Activated CD4-positive, alpha-beta memory T cell treated with anti-CD3 and anti-CD28 coated beads, Interleukin-2, amount 10 ng/mL, durations not matched to agents 7 days and 5 days (primary cell): ENCODE data around the gene TOMM7. TPM values are rescaled to one million over a fixed set of nuclear protein-coding genes. Genes with fewer than 3 reads are reported as not detected.
A peak's percentile ranks its signal among the peaks of the same experiment; 100 is the strongest.

ENCODE experiments used
- CTCF ChIA-PET: fragments of 350-600 bp; sonication (Branson Sonifier 250); formaldehyde crosslinking; loops from one replicate; lab custom pipeline; 2021; ENCODE audit warnings: antibody characterized with exemption, inconsistent platforms; lab: Charles Lee
- POLR2A ChIA-PET: fragments of 350-600 bp; sonication (Branson Sonifier 250); formaldehyde crosslinking; loops from one replicate; lab custom pipeline; 2021; ENCODE audit warnings: antibody characterized with exemption; lab: Charles Lee
- DNase-seq: peaks from one replicate; pipeline ENCODE4 v3.0.0-alpha.2; 2020
- H3K27ac Mint-ChIP-seq: one replicate; pipeline ENCODE4 v1.8.0; 2021; ENCODE audit warnings: mild to moderate bottlenecking, mixed read lengths
- H3K27me3 Mint-ChIP-seq: one replicate; pipeline ENCODE4 v1.8.0; 2021; ENCODE audit warnings: mixed read lengths
- H3K36me3 Mint-ChIP-seq: one replicate; pipeline ENCODE4 v1.8.0; 2021; ENCODE audit warnings: low read depth, mixed read lengths
- H3K4me1 Mint-ChIP-seq: one replicate; pipeline ENCODE4 v1.8.0; 2021; ENCODE audit warnings: mixed read lengths
- H3K4me3 Mint-ChIP-seq: one replicate; pipeline ENCODE4 v1.8.0; 2021; ENCODE audit warnings: mild to moderate bottlenecking, mixed read lengths
- H3K9me3 Mint-ChIP-seq: one replicate; pipeline ENCODE4 v1.8.0; 2021; ENCODE audit warnings: mixed read lengths
- total RNA-seq, 2 experiments: library from RNA; stranded (reverse); gene quantifications; one replicate each; pipeline ENCODE4 v1.2.3, GENCODE V29; 2021

Gene TOMM7
- total RNA-seq: 100 to 1,000 TPM; 279 to 280 TPM

- Mint-ChIP-seq H3K36me3 (peaks cover 20% of the 10 kb centered on the region), H3K27ac (peak within 1 kb of the TSS; percentile 92), H3K4me1 (peaks cover 46% of the 10 kb centered on the region), H3K9me3 (no peaks in the 10 kb centered on the region), H3K4me3 (peak within 1 kb of the TSS; percentile 99), H3K27me3 (peaks cover 21% of the 10 kb centered on the region)
- CTCF ChIA-PET: interaction anchor here (1.2 kb wide), 1 partner anchor 232 kb away, joined by 4 read pairs; no protein-coding TSS in a partner anchor
- DNase-seq: peak; percentile 87
- POLR2A ChIA-PET: interaction anchor here (1.0 to 1.6 kb wide), 3 partner anchors 63 to 259 kb away, joined by 3 to 4 read pairs (median 4); no protein-coding TSS in a partner anchor
These were observed at the start of gene TOMM7 for GRCh38 chr7:22822486-22823141. TOMM7 (minus strand) TSS chr7:22822849; CDS start chr7:22822779, 70 bp downstream.

GRCh38 chr7:22872096-22872807 lies 49.6 kb upstream of the TOMM7 start:
- no peak overlapping the region for H3K4me3 Mint-ChIP-seq
- ChIA-PET POLR2A (interaction anchor here (1.0 kb wide), 1 partner anchor 12 kb away, joined by 4 read pairs; no protein-coding TSS in a partner anchor), CTCF (interaction anchor here (0.9 to 1.8 kb wide), 2 partner anchors 12 to 17 kb away, joined by 3 to 7 read pairs; no protein-coding TSS in a partner anchor)
- H3K27ac Mint-ChIP-seq: no peak overlapping the region
- no peaks in the 10 kb centered on the region for H3K9me3 Mint-ChIP-seq
- peaks cover 2% of the 10 kb centered on the region for H3K27me3 Mint-ChIP-seq
- H3K4me1 Mint-ChIP-seq: peaks cover 15% of the 10 kb centered on the region
- H3K36me3 Mint-ChIP-seq: peaks cover 7% of the 10 kb centered on the region
- DNase-seq: no peak

GRCh38 chr7:22871661-22872060 lies 49.0 kb upstream of the TOMM7 start:
- CTCF ChIA-PET: no interaction called here
- Mint-ChIP-seq H3K36me3 (peaks cover 7% of the 10 kb centered on the region), H3K27ac (no peak overlapping the region), H3K4me3 (no peak overlapping the region), H3K9me3 (no peaks in the 10 kb centered on the region), H3K4me1 (peaks cover 15% of the 10 kb centered on the region), H3K27me3 (no peaks in the 10 kb centered on the region)
- no peak for DNase-seq
- POLR2A ChIA-PET: interaction anchor here (1.0 kb wide), 1 partner anchor 11 kb away, joined by 4 read pairs; no protein-coding TSS in a partner anchor

GRCh38 chr7:22868509-22868908 lies 45.9 kb upstream of the TOMM7 start:
- CTCF ChIA-PET: interaction anchor here (0.7 kb wide), 1 partner anchor 9 kb away, joined by 3 read pairs; no protein-coding TSS in a partner anchor
- Mint-ChIP-seq H3K27ac (no peak overlapping the region), H3K27me3 (no peaks in the 10 kb centered on the region), H3K4me3 (no peak overlapping the region), H3K9me3 (no peaks in the 10 kb centered on the region), H3K4me1 (peaks cover 15% of the 10 kb centered on the region), H3K36me3 (peaks cover 22% of the 10 kb centered on the region)
- no peak for DNase-seq
- POLR2A ChIA-PET: interaction anchor here (1.1 to 2.3 kb wide), 2 partner anchors 12 to 17 kb away, joined by 3 to 8 read pairs; no protein-coding TSS in a partner anchor

- POLR2A ChIA-PET: interaction anchor here (0.8 to 2.3 kb wide), 3 partner anchors 11 to 238 kb away, joined by 3 to 8 read pairs (median 3); partner anchors contain the start of gene KLHL7
- Mint-ChIP-seq H3K4me3 (no peak overlapping the region), H3K4me1 (peaks cover 14% of the 10 kb centered on the region), H3K9me3 (no peaks in the 10 kb centered on the region), H3K27ac (no peak overlapping the region), H3K27me3 (no peaks in the 10 kb centered on the region), H3K36me3 (peaks cover 30% of the 10 kb centered on the region)
- CTCF ChIA-PET: interaction anchor here (0.9 to 2.1 kb wide), 3 partner anchors 10 to 18 kb away, joined by 3 to 5 read pairs (median 4); no protein-coding TSS in a partner anchor
- no peak for DNase-seq
These were observed 44.9 kb upstream of the TOMM7 start for GRCh38 chr7:22867589-22867988.

GRCh38 chr7:22867003-22867402 lies 44.4 kb upstream of the TOMM7 start:
- DNase-seq: no peak
- no peaks in the 10 kb centered on the region for H3K9me3 Mint-ChIP-seq
- H3K4me1 Mint-ChIP-seq: peaks cover 8% of the 10 kb centered on the region
- H3K27me3 Mint-ChIP-seq: no peaks in the 10 kb centered on the region
- POLR2A ChIA-PET: interaction anchor here (2.3 kb wide), 1 partner anchor 11 kb away, joined by 8 read pairs; no protein-coding TSS in a partner anchor
- H3K36me3 Mint-ChIP-seq: peaks cover 33% of the 10 kb centered on the region
- CTCF ChIA-PET: interaction anchor here (0.9 to 2.1 kb wide), 3 partner anchors 11 to 19 kb away, joined by 3 to 5 read pairs (median 4); no protein-coding TSS in a partner anchor
- H3K4me3 Mint-ChIP-seq: no peak overlapping the region
- no peak overlapping the region for H3K27ac Mint-ChIP-seq

- H3K4me1 Mint-ChIP-seq: peaks cover 5% of the 10 kb centered on the region
- DNase-seq: no peak
- ChIA-PET CTCF (interaction anchor here (0.7 kb wide), 1 partner anchor 222 kb away, joined by 4 read pairs; no protein-coding TSS in a partner anchor), POLR2A (no interaction called here)
- no peaks in the 10 kb centered on the region for H3K9me3 Mint-ChIP-seq
- no peaks in the 10 kb centered on the region for H3K27me3 Mint-ChIP-seq
- H3K36me3 Mint-ChIP-seq: peaks cover 42% of the 10 kb centered on the region
- H3K4me3 Mint-ChIP-seq: no peak overlapping the region
- no peak overlapping the region for H3K27ac Mint-ChIP-seq
These were observed 42.9 kb upstream of the TOMM7 start for GRCh38 chr7:22865602-22865960.

- Mint-ChIP-seq H3K27me3 (no peaks in the 10 kb centered on the region), H3K9me3 (no peaks in the 10 kb centered on the region), H3K4me3 (no peak overlapping the region), H3K36me3 (peaks cover 45% of the 10 kb centered on the region), H3K27ac (no peak overlapping the region), H3K4me1 (peaks cover 4% of the 10 kb centered on the region)
- DNase-seq: no peak
- CTCF ChIA-PET: no interaction called here
- POLR2A ChIA-PET: interaction anchor here (1.2 kb wide), 1 partner anchor 21 kb away, joined by 3 read pairs; no protein-coding TSS in a partner anchor
These were observed 42.4 kb upstream of the TOMM7 start for GRCh38 chr7:22864855-22865601.

- ChIA-PET CTCF (no interaction called here), POLR2A (interaction anchor here (1.2 kb wide), 1 partner anchor 21 kb away, joined by 3 read pairs; no protein-coding TSS in a partner anchor)
- H3K27ac Mint-ChIP-seq: no peak overlapping the region
- H3K27me3 Mint-ChIP-seq: no peaks in the 10 kb centered on the region
- no peak overlapping the region for H3K4me3 Mint-ChIP-seq
- DNase-seq: no peak
- no peaks in the 10 kb centered on the region for H3K9me3 Mint-ChIP-seq
- H3K36me3 Mint-ChIP-seq: peaks cover 52% of the 10 kb centered on the region
- H3K4me1 Mint-ChIP-seq: peaks cover 10% of the 10 kb centered on the region
These were observed 41.7 kb upstream of the TOMM7 start for GRCh38 chr7:22864301-22864700.

- Mint-ChIP-seq H3K36me3 (peaks cover 58% of the 10 kb centered on the region), H3K27ac (no peak overlapping the region), H3K4me3 (no peak overlapping the region), H3K9me3 (no peaks in the 10 kb centered on the region), H3K27me3 (no peaks in the 10 kb centered on the region), H3K4me1 (peaks cover 19% of the 10 kb centered on the region)
- DNase-seq: no peak
- POLR2A ChIA-PET: no interaction called here
- CTCF ChIA-PET: no interaction called here
These were observed 40.7 kb upstream of the TOMM7 start for GRCh38 chr7:22863156-22863899.

- no peak for DNase-seq
- ChIA-PET CTCF (interaction anchor here (0.6 to 1.4 kb wide), 3 partner anchors 40 to 321 kb away, joined by 3 to 5 read pairs (median 3); no protein-coding TSS in a partner anchor), POLR2A (no interaction called here)
- Mint-ChIP-seq H3K4me3 (no peak overlapping the region), H3K27ac (no peak overlapping the region), H3K27me3 (no peaks in the 10 kb centered on the region), H3K9me3 (no peaks in the 10 kb centered on the region), H3K36me3 (peaks cover 66% of the 10 kb centered on the region), H3K4me1 (peaks cover 28% of the 10 kb centered on the region)
These were observed 38.9 kb upstream of the TOMM7 start for GRCh38 chr7:22861576-22861975.
